Prostate gland (tissue), 2 donors: ENCODE results near the gene CES4A. TPM values are rescaled to one million over a fixed set of nuclear protein-coding genes. Genes with fewer than 3 reads are reported as not detected.

Experiments used
- DNase-seq: peaks from one replicate; pipeline ENCODE4 v3.0.0-alpha.2; 2019; ENCODE audit warnings: low spot score
- H3K27ac ChIP-seq, 2 donors: fragments of 200-600 bp; sonication (generic); 2 replicates each; pipeline ENCODE4 v1.5.1; 2017 to 2019
- H3K27me3 ChIP-seq: fragments of 200-600 bp; sonication (generic); replicated peaks from 2 replicates; pipeline ENCODE4 v1.5.1; 2019; ENCODE audit not compliant: insufficient read depth
- H3K36me3 ChIP-seq, 2 donors: fragments of 200-600 bp; sonication (generic); 1 replicate in 1 of 2; 2 replicates in 1 of 2; pipeline versions ENCODE4 v1.5.1 to v1.8.1; 2017 to 2019
- H3K4me1 ChIP-seq: fragments of 200-600 bp; sonication (generic); replicated peaks from 2 replicates; pipeline ENCODE4 v1.5.1; 2019
- H3K4me3 ChIP-seq, 2 donors: fragments of 200-600 bp; sonication (generic); 2 replicates each; pipeline ENCODE4 v1.5.1; 2017 to 2019
- H3K9me3 ChIP-seq: fragments of 200-600 bp; sonication (generic); 2 replicates; pipeline ENCODE4 v1.5.1; 2017
- CTCF ChIP-seq, 4 experiments: fragments of 200-600 bp in 2 of 4; fragments of 450-650 bp in 2 of 4; sonication (generic) in 2 of 4; IDR thresholded peaks; 1 replicate in 3 of 4; 2 replicates in 1 of 4; pipeline ENCODE4 v1.5.1; 2016 to 2019; ENCODE audit warnings: antibody characterized with exemption in 4 of 4, mild to moderate bottlenecking in 2 of 4, moderate library complexity in 2 of 4
- POLR2A ChIP-seq: fragments of 450-650 bp; IDR thresholded peaks from one replicate; pipeline ENCODE4 v1.6.1; 2016; ENCODE audit warnings: antibody characterized with exemption, mild to moderate bottlenecking
- POLR2AphosphoS5 ChIP-seq: sonication (generic); formaldehyde crosslinking; IDR thresholded peaks from one replicate; pipeline ENCODE4 v1.6.1; 2017; ENCODE audit warnings: antibody characterized with exemption
- WGBS: methylation state at CpG from one replicate; pipeline ENCODE4 v1.1.5; 2018; 5-methylcytosine and 5-hydroxymethylcytosine counted together
- intact Hi-C: fragments of 100-400 bp; cut with DNase I; formaldehyde crosslinking; loops from one replicate; pipeline ENCODE4 v1.14.2; 2022
- total RNA-seq, 2 donors: library from RNA; depleted of rRNA; stranded (reverse); fragments of >200 nt; gene quantifications; one replicate each; pipeline ENCODE4 v1.1.0, GENCODE V29; 2016

The CES4A gene
- total RNA-seq, 2 donors from 2014 or later: 1.4 to 10.7 TPM

DNA sequence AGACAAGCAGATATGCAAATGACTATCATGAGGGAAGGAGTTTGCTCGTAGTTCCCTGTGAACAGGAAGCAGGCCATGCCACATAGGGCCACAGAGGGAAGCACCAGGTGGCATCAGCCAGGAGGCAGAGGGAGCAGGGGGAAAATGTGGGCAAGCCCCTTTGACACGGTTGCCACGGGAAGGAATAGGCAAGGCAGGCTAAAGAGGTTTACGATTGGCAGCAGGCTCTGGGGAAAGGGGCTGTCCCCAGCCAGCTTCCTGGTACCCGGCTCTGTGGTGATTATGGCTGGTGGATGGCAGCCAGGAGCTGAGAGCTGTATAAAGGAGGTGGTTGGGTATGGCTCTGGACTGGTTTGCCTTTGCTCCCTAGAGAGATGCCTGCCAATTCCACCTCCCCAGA, 26.5 kb upstream of the CES4A start:
- Histone ChIP-seq H3K4me1 (no peaks in the 10 kb centered on the region), H3K9me3 (no peaks in the 10 kb centered on the region), H3K27ac (no peak overlapping the region), H3K36me3 (no peaks in the 10 kb centered on the region), H3K4me3 (no peak overlapping the region), H3K27me3 (no peaks in the 10 kb centered on the region)
- WGBS: 23% methylated on average over 5 of the region's 5 CpGs
- TF ChIP-seq POLR2AphosphoS5: no peak
- TF ChIP-seq CTCF (IDR thresholded peaks at IDR 0.05): no peak
- TF ChIP-seq POLR2A: no peak
- intact Hi-C loops: no loop called here
- peak; percentile 51 for DNase-seq

DNA sequence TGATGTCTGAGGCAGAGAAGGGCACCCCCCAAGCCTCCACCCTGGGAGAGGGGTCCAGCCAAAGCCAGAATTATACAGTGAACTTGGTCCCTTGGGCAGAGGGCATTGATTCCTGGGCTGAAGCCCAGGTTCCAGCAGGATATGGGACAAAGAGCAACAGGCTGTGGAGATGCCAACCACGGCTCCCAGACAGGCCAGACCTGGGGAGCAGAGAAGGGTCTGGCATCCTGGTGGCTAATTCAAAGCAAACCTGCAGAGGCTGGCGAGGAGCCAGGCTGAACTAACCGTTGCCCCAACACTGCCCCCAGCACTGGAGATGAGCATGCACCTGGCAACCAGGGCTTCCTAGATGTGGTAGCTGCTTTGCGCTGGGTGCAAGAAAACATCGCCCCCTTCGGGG, 24.3 kb upstream of the CES4A start:
- WGBS: 63% methylated on average over 6 of the region's 6 CpGs
- Histone ChIP-seq H3K36me3 (no peaks in the 10 kb centered on the region), H3K27me3 (no peaks in the 10 kb centered on the region), H3K4me3 (no peak overlapping the region), H3K4me1 (no peaks in the 10 kb centered on the region), H3K27ac (no peak overlapping the region), H3K9me3 (no peaks in the 10 kb centered on the region)
- TF ChIP-seq CTCF (IDR thresholded peaks at IDR 0.05) (no peak), POLR2A (no peak), POLR2AphosphoS5 (no peak)
- no peak for DNase-seq
- intact Hi-C loops: no loop called here

DNA sequence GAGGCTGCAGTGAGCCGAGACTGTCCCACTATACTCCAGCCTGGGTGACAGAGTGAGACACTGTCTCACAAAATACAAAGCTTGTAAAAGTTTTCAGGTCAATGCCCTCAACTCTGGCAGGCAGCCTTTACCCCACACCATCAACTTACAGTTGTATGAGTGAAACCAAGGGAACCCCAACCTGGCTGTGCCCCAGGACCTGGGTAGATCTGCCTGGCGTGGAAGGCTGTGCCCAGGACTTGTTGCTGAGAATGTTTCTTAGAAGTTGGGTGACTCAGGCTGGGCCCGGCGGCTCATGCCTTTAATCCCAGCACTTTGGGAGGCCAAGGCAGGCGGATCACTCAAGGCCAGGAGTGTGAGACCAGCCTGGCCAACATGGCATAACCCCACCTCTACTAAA, 19.5 kb upstream of the CES4A start:
- intact Hi-C loops: no loop called here
- H3K4me3 ChIP-seq: no peak overlapping the region
- no peak for TF ChIP-seq POLR2AphosphoS5
- TF ChIP-seq CTCF (IDR thresholded peaks at IDR 0.05): no peak
- TF ChIP-seq POLR2A: no peak
- no peak overlapping the region for H3K27ac ChIP-seq
- DNase-seq: no peak
- H3K9me3 ChIP-seq: no peaks in the 10 kb centered on the region
- no peaks in the 10 kb centered on the region for H3K27me3 ChIP-seq
- H3K36me3 ChIP-seq: no peaks in the 10 kb centered on the region
- WGBS: 88% methylated on average over 5 of the region's 5 CpGs
- H3K4me1 ChIP-seq: no peaks in the 10 kb centered on the region

DNA sequence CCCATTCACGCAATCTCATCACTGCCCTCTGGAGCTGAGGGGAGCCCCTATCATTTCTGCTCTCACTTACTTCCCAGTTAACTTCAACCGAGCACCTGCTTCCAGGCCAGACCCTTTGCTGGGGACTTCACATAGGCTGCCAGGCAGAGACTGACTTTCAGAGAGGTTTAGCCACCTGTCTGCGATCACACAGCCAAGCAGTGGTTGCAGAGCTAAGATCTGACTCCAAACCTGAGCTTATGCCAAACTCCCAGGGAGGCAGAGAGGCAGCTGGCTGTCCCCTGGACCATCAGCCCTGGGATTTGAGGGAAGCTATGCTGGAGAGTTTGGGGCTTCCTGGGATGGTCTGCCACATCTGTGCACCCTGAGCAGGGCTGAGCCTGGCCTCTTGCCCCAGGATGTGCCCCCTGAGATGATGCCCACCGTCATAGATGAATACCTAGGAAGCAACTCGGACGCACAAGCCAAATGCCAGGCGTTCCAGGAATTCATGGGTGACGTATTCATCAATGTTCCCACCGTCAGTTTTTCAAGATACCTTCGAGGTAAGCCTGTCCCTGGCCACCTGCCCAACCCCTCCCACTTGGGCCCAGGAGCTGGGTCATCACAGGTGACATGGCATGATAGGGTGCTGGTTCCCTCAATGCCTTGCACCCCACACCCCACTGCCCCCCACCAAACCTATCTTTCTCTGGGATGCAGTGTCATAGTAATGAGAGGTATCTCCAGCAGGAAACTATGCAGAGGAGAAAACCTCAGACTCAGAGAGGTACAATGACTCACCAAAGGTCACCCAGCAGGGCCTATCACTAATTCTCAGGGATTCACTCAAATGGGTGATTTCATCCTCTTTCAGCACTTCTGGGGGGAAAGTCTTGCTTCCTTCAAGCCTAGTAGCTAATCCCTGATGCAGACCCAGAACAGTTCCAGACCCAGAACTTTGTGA, 17.3 kb upstream of the CES4A start:
- Histone ChIP-seq H3K27ac (no peak overlapping the region), H3K9me3 (no peaks in the 10 kb centered on the region), H3K27me3 (no peaks in the 10 kb centered on the region), H3K4me1 (no peaks in the 10 kb centered on the region), H3K36me3 (no peaks in the 10 kb centered on the region), H3K4me3 (no peak overlapping the region)
- DNase-seq: no peak
- 76% methylated on average over 10 of the region's 10 CpGs for WGBS
- intact Hi-C loops: no loop called here
- no peak for TF ChIP-seq POLR2AphosphoS5

- Histone ChIP-seq H3K4me3 (no peak overlapping the region), H3K9me3 (no peaks in the 10 kb centered on the region), H3K4me1 (no peaks in the 10 kb centered on the region), H3K27ac (no peak overlapping the region), H3K27me3 (no peaks in the 10 kb centered on the region), H3K36me3 (no peaks in the 10 kb centered on the region)
- DNase-seq: no peak
- TF ChIP-seq POLR2AphosphoS5 (no peak), CTCF (IDR thresholded peaks at IDR 0.05) (no peak), POLR2A (no peak)
- 80% methylated on average over 9 of the region's 9 CpGs for WGBS
- intact Hi-C loops: no loop called here
Measured at GRCh38 chr16:66972983-66973382, 15.4 kb upstream of the CES4A start.
